ENCODE results near the gene CALHM3. TPM values are rescaled to one million over a fixed set of nuclear protein-coding genes. Genes with fewer than 3 reads are reported as not detected.
"Not testable (repeated sequence)": the region's sequence is repeated elsewhere in the genome, so short reads cannot be mapped to it uniquely, and the experiment has no call there.

CALHM3 gene, protein sequence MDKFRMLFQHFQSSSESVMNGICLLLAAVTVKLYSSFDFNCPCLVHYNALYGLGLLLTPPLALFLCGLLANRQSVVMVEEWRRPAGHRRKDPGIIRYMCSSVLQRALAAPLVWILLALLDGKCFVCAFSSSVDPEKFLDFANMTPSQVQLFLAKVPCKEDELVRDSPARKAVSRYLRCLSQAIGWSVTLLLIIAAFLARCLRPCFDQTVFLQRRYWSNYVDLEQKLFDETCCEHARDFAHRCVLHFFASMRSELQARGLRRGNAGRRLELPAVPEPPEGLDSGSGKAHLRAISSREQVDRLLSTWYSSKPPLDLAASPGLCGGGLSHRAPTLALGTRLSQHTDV
- not detected in 2 replicates for total RNA-seq (2021)
- not detected for Bru-seq, nascent RNA
- BruChase-seq, experiment 1, labeled RNA remaining after a 2-hour chase: not detected
- BruChase-seq, experiment 2, labeled RNA remaining after a 6-hour chase: not detected
- long read RNA-seq: 0 reads

DNA sequence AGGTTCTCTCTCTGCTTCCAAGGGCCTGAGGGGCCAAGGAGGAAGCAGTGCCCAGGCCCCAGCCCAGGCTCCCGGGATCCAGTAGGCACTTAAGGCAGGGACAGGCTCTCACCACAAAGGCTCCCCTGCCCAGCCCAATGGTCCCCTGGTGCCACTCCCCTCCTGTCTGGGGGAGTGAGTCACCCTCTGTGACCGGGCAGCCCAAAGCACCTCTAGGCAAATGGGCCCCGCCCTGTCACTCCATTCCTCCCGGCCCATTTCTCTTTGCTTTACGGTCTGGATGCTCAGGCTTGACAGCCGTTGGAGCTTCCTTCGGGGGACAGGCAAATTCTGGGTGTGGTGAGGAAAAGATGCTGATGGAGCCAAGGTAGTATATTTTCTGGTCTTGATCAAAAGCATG lies at the start of gene CALHM3:
CALHM3 (minus strand) TSS at position 106 of the 400 bp plus-strand sequence. CDS start 208 bp downstream, outside the sequence.
- intact Hi-C loops (cut with micrococcal nuclease; ENCODE audit: unreplicated experiment): no loop called here
- TF ChIP-seq, protein P1, sequence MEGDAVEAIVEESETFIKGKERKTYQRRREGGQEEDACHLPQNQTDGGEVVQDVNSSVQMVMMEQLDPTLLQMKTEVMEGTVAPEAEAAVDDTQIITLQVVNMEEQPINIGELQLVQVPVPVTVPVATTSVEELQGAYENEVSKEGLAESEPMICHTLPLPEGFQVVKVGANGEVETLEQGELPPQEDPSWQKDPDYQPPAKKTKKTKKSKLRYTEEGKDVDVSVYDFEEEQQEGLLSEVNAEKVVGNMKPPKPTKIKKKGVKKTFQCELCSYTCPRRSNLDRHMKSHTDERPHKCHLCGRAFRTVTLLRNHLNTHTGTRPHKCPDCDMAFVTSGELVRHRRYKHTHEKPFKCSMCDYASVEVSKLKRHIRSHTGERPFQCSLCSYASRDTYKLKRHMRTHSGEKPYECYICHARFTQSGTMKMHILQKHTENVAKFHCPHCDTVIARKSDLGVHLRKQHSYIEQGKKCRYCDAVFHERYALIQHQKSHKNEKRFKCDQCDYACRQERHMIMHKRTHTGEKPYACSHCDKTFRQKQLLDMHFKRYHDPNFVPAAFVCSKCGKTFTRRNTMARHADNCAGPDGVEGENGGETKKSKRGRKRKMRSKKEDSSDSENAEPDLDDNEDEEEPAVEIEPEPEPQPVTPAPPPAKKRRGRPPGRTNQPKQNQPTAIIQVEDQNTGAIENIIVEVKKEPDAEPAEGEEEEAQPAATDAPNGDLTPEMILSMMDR (conservative IDR thresholded peaks at IDR 0.05; ENCODE audit: low read depth, low read length): no peak
- TF ChIP-seq EZH2 (IDR thresholded peaks at IDR 0.05; ENCODE audit: borderline replicate concordance, low read depth, low read length, poor library complexity, severe bottlenecking): no peak
- H3K4me3 ChIP-seq (ENCODE audit: low read depth, low read length, poor library complexity, severe bottlenecking): no peak within 1 kb of the TSS
- POLR2A ChIA-PET (ENCODE audit: low non-redundant PET): no interaction called here
- no peaks in the 10 kb centered on the region for H3K9me3 ChIP-seq (ENCODE audit: low read depth, low read length, poor library complexity, severe bottlenecking)
- no TSS peak for BruUV-seq (replicated peaks)
- no peaks in the 10 kb centered on the region for H3K4me1 ChIP-seq (ENCODE audit: insufficient read depth, low read length, poor library complexity, severe bottlenecking)
- no peaks in the 10 kb centered on the region for H3K27me3 ChIP-seq (replicated peaks; ENCODE audit: insufficient read depth, low read depth, low read length, poor library complexity)
- no peak for DNase-seq (ENCODE audit: low spot score)
- no peak within 1 kb of the TSS for H3K27ac ChIP-seq (ENCODE audit: low read depth, low read length, poor library complexity, severe bottlenecking)
- H3K36me3 ChIP-seq (ENCODE audit: insufficient read depth, low read length, poor library complexity, severe bottlenecking): no peaks in the 10 kb centered on the region
- CTCF ChIA-PET: no interaction called here

DNA sequence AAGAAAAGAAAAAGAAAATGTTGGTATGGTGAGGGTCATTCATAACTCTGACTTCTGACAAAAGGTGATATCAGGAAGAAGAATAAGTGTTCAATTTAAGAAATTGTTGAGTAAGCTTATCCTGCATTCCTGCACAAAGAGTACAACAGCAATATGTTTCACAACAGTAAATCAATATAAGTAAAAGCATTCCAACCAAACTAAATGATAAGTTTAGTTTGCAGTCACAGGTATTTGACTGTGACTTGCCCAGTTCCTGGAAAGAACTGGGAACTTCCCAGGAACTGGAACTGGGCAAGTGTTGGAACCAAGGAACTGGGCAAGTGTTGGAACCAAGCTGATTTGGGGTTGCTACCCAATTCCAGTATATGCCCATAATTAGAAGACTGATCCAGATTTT lies 49.5 kb upstream of the CALHM3 start:
- intact Hi-C loops (cut with micrococcal nuclease; ENCODE audit: unreplicated experiment): no loop called here
- no peaks in the 10 kb centered on the region for H3K9me3 ChIP-seq (ENCODE audit: low read depth, low read length, poor library complexity, severe bottlenecking)
- no peak overlapping the region for H3K27ac ChIP-seq (ENCODE audit: low read depth, low read length, poor library complexity, severe bottlenecking)
- ChIA-PET CTCF (no interaction called here), POLR2A (ENCODE audit: low non-redundant PET) (no interaction called here)
- no peaks in the 10 kb centered on the region for H3K36me3 ChIP-seq (ENCODE audit: insufficient read depth, low read length, poor library complexity, severe bottlenecking)
- no peak for DNase-seq (ENCODE audit: low spot score)
- TF ChIP-seq, protein P1 (conservative IDR thresholded peaks at IDR 0.05; ENCODE audit: low read depth, low read length): no peak
- TF ChIP-seq EZH2 (IDR thresholded peaks at IDR 0.05; ENCODE audit: borderline replicate concordance, low read depth, low read length, poor library complexity, severe bottlenecking): no peak
- no peak overlapping the region for H3K4me3 ChIP-seq (ENCODE audit: low read depth, low read length, poor library complexity, severe bottlenecking)
- BruUV-seq (replicated peaks): no TSS peak
- no peaks in the 10 kb centered on the region for H3K27me3 ChIP-seq (replicated peaks; ENCODE audit: insufficient read depth, low read depth, low read length, poor library complexity)
- H3K4me1 ChIP-seq (ENCODE audit: insufficient read depth, low read length, poor library complexity, severe bottlenecking): no peaks in the 10 kb centered on the region

DNA sequence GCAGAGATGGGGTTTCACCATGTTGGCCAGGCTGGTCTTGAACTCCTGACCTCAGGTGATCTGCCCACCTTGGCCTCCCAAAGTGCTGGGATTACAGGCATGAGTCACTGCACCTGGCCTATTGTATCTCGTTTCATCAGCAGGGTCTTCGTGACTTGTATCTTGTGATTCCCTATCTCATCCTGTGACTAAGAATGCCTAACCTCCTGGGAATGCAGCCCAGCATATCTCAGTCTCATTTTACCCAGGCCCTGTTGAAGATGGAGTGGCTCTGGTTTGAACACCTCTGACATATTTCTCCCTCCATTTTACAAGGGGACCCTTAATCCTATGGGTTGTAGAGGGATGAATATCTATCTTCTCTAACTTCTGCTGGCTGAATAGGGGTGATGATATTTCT lies 48.4 kb upstream of the CALHM3 start:
- intact Hi-C loops (cut with micrococcal nuclease; ENCODE audit: unreplicated experiment); CTCF ChIA-PET; DNase-seq (ENCODE audit: low spot score): not testable (repeated sequence)

DNA sequence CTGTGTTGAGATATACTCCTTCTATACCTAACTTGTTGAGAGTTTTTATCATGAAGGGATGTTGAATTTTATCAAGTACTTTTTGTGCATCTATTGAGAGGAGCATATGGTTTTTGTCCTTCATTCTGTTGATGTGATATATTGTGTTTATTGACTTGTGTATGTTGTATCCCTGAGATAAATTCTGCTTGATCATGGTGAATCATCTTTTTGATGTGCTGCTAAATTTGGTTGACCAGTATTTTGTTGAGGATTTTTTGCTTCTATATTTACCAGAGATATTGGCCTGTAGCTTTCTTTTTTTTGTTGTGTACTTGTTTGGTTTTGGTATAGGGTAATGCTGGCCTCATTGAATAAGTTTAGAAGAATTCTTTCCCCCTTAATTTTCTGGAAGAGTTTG lies 46.9 kb upstream of the CALHM3 start:
- no peak for DNase-seq (ENCODE audit: low spot score)
- intact Hi-C loops (cut with micrococcal nuclease; ENCODE audit: unreplicated experiment): no loop called here
- Histone ChIP-seq H3K36me3 (ENCODE audit: insufficient read depth, low read length, poor library complexity, severe bottlenecking) (no peaks in the 10 kb centered on the region), H3K4me3 (ENCODE audit: low read depth, low read length, poor library complexity, severe bottlenecking) (no peak overlapping the region), H3K4me1 (ENCODE audit: insufficient read depth, low read length, poor library complexity, severe bottlenecking) (no peaks in the 10 kb centered on the region), H3K9me3 (ENCODE audit: low read depth, low read length, poor library complexity, severe bottlenecking) (no peaks in the 10 kb centered on the region), H3K27ac (ENCODE audit: low read depth, low read length, poor library complexity, severe bottlenecking) (no peak overlapping the region), H3K27me3 (replicated peaks; ENCODE audit: insufficient read depth, low read depth, low read length, poor library complexity) (no peaks in the 10 kb centered on the region)
- CTCF ChIA-PET: no interaction called here
- BruUV-seq (replicated peaks): no TSS peak
- POLR2A ChIA-PET (ENCODE audit: low non-redundant PET): no interaction called here
- TF ChIP-seq, protein P1 (conservative IDR thresholded peaks at IDR 0.05; ENCODE audit: low read depth, low read length): no peak
- TF ChIP-seq EZH2 (IDR thresholded peaks at IDR 0.05; ENCODE audit: borderline replicate concordance, low read depth, low read length, poor library complexity, severe bottlenecking): no peak

More for the DNA sequence above, 48.4 kb upstream of the CALHM3 start:
- H3K36me3 ChIP-seq (ENCODE audit: insufficient read depth, low read length, poor library complexity, severe bottlenecking); POLR2A ChIA-PET (ENCODE audit: low non-redundant PET); H3K27me3 ChIP-seq (replicated peaks; ENCODE audit: insufficient read depth, low read depth, low read length, poor library complexity); BruUV-seq (replicated peaks); H3K4me1 ChIP-seq (ENCODE audit: insufficient read depth, low read length, poor library complexity, severe bottlenecking); H3K4me3 ChIP-seq (ENCODE audit: low read depth, low read length, poor library complexity, severe bottlenecking); H3K9me3 ChIP-seq (ENCODE audit: low read depth, low read length, poor library complexity, severe bottlenecking); H3K27ac ChIP-seq (ENCODE audit: low read depth, low read length, poor library complexity, severe bottlenecking): not testable (repeated sequence)

Data from A673 (cell line).